ENCODE results near the gene SLC2A13.
"Not testable (repeated sequence)": the region's sequence is repeated elsewhere in the genome, so short reads cannot be mapped to it uniquely, and the experiment has no call there.

The SLC2A13 gene

GRCh38 chr12:39746151-39746550 is 359.7 kb downstream of the SLC2A13 start:
- DNase-seq (ENCODE audit: low spot score): not testable (repeated sequence)

GRCh38 chr12:39743655-39744054 is 362.2 kb downstream of the SLC2A13 start:
- no peak for DNase-seq (ENCODE audit: low spot score)

GRCh38 chr12:39736406-39736805 is 369.5 kb downstream of the SLC2A13 start:
- DNase-seq (ENCODE audit: low spot score): no peak

GRCh38 chr12:39723831-39724230 is 382.1 kb downstream of the SLC2A13 start:
- DNase-seq (ENCODE audit: low spot score): no peak

GRCh38 chr12:39722504-39722903 is 383.4 kb downstream of the SLC2A13 start:
- DNase-seq (ENCODE audit: low spot score): no peak

GRCh38 chr12:39713552-39713951 is 392.3 kb downstream of the SLC2A13 start:
- no peak for DNase-seq (ENCODE audit: low spot score)

GRCh38 chr12:39712334-39712733 is 393.5 kb downstream of the SLC2A13 start:
- DNase-seq (ENCODE audit: low spot score): no peak
